SH-SY5Y (cell line): ENCODE measurements around the gene EFCAB3.

Experiments
- GATA2 ChIP-seq: IDR thresholded peaks from 2 replicates; pipeline ENCODE4 v1.6.1; 2011; ENCODE audit warnings: mild to moderate bottlenecking, low read depth, low read length
- GATA3 ChIP-seq: IDR thresholded peaks from 2 replicates; pipeline ENCODE4 v1.6.1; 2011; ENCODE audit warnings: low read depth, mild to moderate bottlenecking, low read length, moderate library complexity

DNA sequence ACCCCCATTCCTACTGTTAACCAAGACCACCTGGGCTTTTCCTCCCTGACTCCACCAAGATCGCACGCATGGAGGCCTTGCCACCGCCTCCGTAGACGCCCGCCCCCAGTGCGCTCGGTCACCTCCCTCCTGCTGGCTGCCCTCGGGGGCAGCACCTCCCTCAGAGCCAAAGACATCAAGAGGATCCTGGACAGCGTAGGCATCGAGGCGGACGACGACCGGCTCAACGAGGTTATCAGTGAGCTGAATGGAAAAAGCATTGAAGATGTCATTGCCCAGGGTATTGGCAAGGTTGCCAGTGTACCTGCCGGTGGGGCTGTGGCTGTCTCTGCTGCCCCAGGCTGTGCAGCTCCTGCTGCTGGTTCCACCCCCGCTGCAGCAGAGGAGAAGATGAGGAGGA, 1.2 kb downstream of the EFCAB3 start:
- no peak for TF ChIP-seq GATA2
- no peak for TF ChIP-seq GATA3
